PC-3 (cell line): ENCODE measurements around the gene ADAM19. TPM values are rescaled to one million over a fixed set of nuclear protein-coding genes. Genes with fewer than 3 reads are reported as not detected.

Source experiments
- ATAC-seq: fragments of 200-7000 bp; cut with Tn5 transposase; 2 replicates; pipeline ENCODE4 v1.9.1; 2020; ENCODE audit warnings: mild to moderate bottlenecking, moderate library complexity
- BruUV-seq: library from RNA; stranded (reverse); fragments of 400-500 nt; replicated peaks from 2 replicates; lab custom pipeline; 2021; lab: Mats Ljungman, UMichigan
- CTCF ChIA-PET: fragments of 300-600 bp; sonication (Branson Sonifier 250); formaldehyde crosslinking; loops from one replicate; lab custom pipeline; 2022; ENCODE audit warnings: antibody characterized with exemption; lab: Charles Lee
- POLR2A ChIA-PET: fragments of 300-600 bp; sonication (Branson Sonifier 250); formaldehyde crosslinking; loops from one replicate; lab custom pipeline; 2022; ENCODE audit warnings: antibody characterized with exemption; ENCODE audit not compliant: unreplicated experiment; lab: Charles Lee
- DNase-seq: peaks from one replicate; pipeline ENCODE4 v3.0.0-alpha.2; 2015
- H2AFZ ChIP-seq: fragments of 300-600 bp; sonication (generic); 2 replicates; pipeline ENCODE4 v1.6.0; 2016; ENCODE audit warnings: antibody characterized with exemption, low read length
- H3F3A ChIP-seq: fragments of 300-600 bp; sonication (generic); one replicate; pipeline ENCODE4 v1.6.0; 2017; ENCODE audit warnings: antibody characterized with exemption, low read length, control low read depth, mild to moderate bottlenecking; ENCODE audit not compliant: unreplicated experiment
- H3K27ac ChIP-seq: fragments of 300-600 bp; sonication (generic); 2 replicates; pipeline ENCODE4 v1.5.1; 2016; ENCODE audit warnings: mild to moderate bottlenecking, low read length
- H3K27me3 ChIP-seq: fragments of 300-600 bp; sonication (generic); 2 replicates; pipeline ENCODE4 v1.6.1; 2016; ENCODE audit warnings: low read length, mixed read lengths
- H3K36me3 ChIP-seq: fragments of 300-600 bp; sonication (generic); 2 replicates; pipeline ENCODE4 v1.6.1; 2016; ENCODE audit warnings: low read depth, mixed run types, low read length, mixed read lengths
- H3K4me1 ChIP-seq: fragments of 300-600 bp; sonication (generic); 2 replicates; pipeline ENCODE4 v1.5.1; 2016; ENCODE audit warnings: low read length; ENCODE audit not compliant: insufficient read depth
- H3K4me2 ChIP-seq: fragments of 300-600 bp; sonication (generic); 2 replicates; pipeline ENCODE4 v1.6.0; 2016; ENCODE audit warnings: low read length
- H3K4me3 ChIP-seq: fragments of 300-600 bp; sonication (generic); 2 replicates; pipeline ENCODE4 v1.5.1; 2016; ENCODE audit warnings: mild to moderate bottlenecking, low read length, mixed read lengths
- H3K79me2 ChIP-seq: fragments of 300-600 bp; sonication (generic); 2 replicates; pipeline ENCODE4 v1.6.1; 2017; ENCODE audit warnings: low read length, mixed read lengths
- H3K9ac ChIP-seq: fragments of 300-600 bp; sonication (generic); 2 replicates; pipeline ENCODE4 v1.6.0; 2016; ENCODE audit warnings: mild to moderate bottlenecking, low read length
- H3K9me2 ChIP-seq: fragments of 300-600 bp; sonication (generic); replicated peaks from 2 replicates; pipeline ENCODE4 v1.6.1; 2016; ENCODE audit warnings: mixed run types, low read length, mixed read lengths
- H3K9me3 ChIP-seq: fragments of 300-600 bp; sonication (generic); 2 replicates; pipeline ENCODE4 v1.6.1; 2016; ENCODE audit warnings: low read length, mixed read lengths
- H4K20me1 ChIP-seq: fragments of 300-600 bp; sonication (generic); 2 replicates; pipeline ENCODE4 v1.6.1; 2016; ENCODE audit warnings: low read length, mixed read lengths
- CTCF ChIP-seq: fragments of 300-600 bp; sonication (generic); conservative IDR thresholded peaks from 2 replicates; pipeline ENCODE4 v1.5.1; 2017; ENCODE audit warnings: antibody characterized with exemption, low read depth, mild to moderate bottlenecking, low read length
- EZH2 ChIP-seq: fragments of 300-600 bp; sonication (generic); IDR thresholded peaks from one replicate; pipeline ENCODE4 v1.6.1; 2017; ENCODE audit warnings: antibody characterized with exemption, mild to moderate bottlenecking, low read length; ENCODE audit not compliant: unreplicated experiment
- EZH2phosphoT487 ChIP-seq: fragments of 300-600 bp; sonication (generic); IDR thresholded peaks from 2 replicates; pipeline ENCODE4 v1.6.1; 2018; ENCODE audit warnings: mild to moderate bottlenecking, antibody characterized with exemption, low read length, borderline replicate concordance
- intact Hi-C: fragments of 100-400 bp; cut with micrococcal nuclease; formaldehyde crosslinking; loops from 2 replicates; pipeline ENCODE4 v1.9.0; 2023
- total RNA-seq: library from RNA; depleted of rRNA; stranded (reverse); fragments of >200 nt; gene quantifications from 2 replicates; pipeline ENCODE4 v1.2.3, GENCODE V29; 2014

ADAM19 gene
- total RNA-seq, 1 experiment from 2014 or later, result 115 TPM

DNA sequence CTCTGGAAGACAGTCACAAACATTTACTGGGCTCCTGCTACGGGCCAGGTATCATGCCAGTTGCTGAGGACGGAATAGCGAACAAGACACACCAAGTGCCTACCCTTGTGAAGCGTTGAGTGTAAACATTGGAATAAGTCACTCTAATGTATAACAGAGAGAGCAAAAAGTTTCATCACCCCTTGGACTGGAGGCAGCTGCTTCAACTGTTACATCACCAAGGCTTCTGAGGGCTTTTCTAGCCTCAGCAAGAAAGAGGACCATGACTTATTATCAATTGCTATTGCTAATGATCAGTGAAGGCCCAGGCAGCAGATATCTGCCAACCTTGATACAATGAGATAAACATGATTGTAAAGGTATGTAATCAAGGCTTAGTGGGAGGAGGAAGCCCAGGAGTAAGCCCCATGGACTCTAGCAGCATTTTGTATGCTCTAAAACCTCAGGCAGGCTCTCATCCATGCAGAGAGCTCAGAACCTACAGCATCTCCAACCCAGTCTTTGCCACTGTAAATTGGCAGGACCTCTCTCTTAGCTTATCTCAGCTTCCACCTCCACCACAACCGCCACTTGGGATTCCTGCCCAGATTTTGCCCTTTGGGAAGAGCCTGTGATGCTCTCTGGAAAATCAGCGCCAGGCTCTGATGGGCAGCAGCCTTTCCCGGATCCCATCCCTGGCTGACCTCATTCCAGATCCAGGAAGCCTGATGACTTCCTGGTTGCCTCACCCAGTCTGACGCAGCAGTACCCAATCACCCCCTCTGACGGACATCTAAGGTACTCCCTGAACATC, 54.5 kb downstream of the ADAM19 start:
- H4K20me1 ChIP-seq, result no peaks in the 10 kb centered on the region
- BruUV-seq, result no TSS peak
- intact Hi-C loops, result no loop called here
- H3K27me3 ChIP-seq, result no peaks in the 10 kb centered on the region
- CTCF ChIA-PET, result no interaction called here
- ATAC-seq, result no peak
- no peak overlapping the region for H3K4me2 ChIP-seq
- peaks cover 24% of the 10 kb centered on the region; the same call in 1 of the 2 replicates for H3K79me2 ChIP-seq
- H3K9me3 ChIP-seq, result no peaks in the 10 kb centered on the region
- peaks cover 68% of the 10 kb centered on the region for H3K36me3 ChIP-seq
- peaks cover 18% of the 10 kb centered on the region for H3K4me1 ChIP-seq
- no peak overlapping the region for H2AFZ ChIP-seq
- no peaks in the 10 kb centered on the region for H3K9me2 ChIP-seq
- no peak overlapping the region for H3K27ac ChIP-seq
- no peak overlapping the region for H3K4me3 ChIP-seq
- POLR2A ChIA-PET, result no interaction called here
- no peak for DNase-seq
- no peak overlapping the region for H3K9ac ChIP-seq
- TF ChIP-seq EZH2phosphoT487, result no peak
- TF ChIP-seq CTCF, result no peak
- TF ChIP-seq EZH2, result no peak
- no peaks in the 10 kb centered on the region for H3F3A ChIP-seq

- CTCF ChIA-PET, result no interaction called here
- no peak for ATAC-seq
- Histone ChIP-seq H3K4me2 (no peak overlapping the region), H3K4me3 (no peak overlapping the region), H3K27me3 (no peaks in the 10 kb centered on the region), H3K27ac (no peak overlapping the region), H3K36me3 (peaks cover 74% of the 10 kb centered on the region), H3K4me1 (peaks cover 24% of the 10 kb centered on the region), H4K20me1 (no peaks in the 10 kb centered on the region), H3K9me2 (no peaks in the 10 kb centered on the region), H2AFZ (no peak overlapping the region), H3K9ac (no peak overlapping the region), H3K9me3 (no peaks in the 10 kb centered on the region), H3K79me2 (peaks cover 26% of the 10 kb centered on the region; the same call in 1 of the 2 replicates), H3F3A (no peaks in the 10 kb centered on the region)
- POLR2A ChIA-PET, result interaction anchor here (0.5 kb wide), 1 partner anchor 135 kb away, joined by 4 read pairs; no protein-coding TSS in a partner anchor
- no peak for DNase-seq
- BruUV-seq, result no TSS peak
- TF ChIP-seq EZH2, result no peak
- TF ChIP-seq CTCF, result no peak
- TF ChIP-seq EZH2phosphoT487, result no peak
- intact Hi-C loops, result no loop called here
These were observed 55.9 kb downstream of the ADAM19 start for GRCh38 chr5:157519579-157520253.

GRCh38 chr5:157518963-157519362, 56.6 kb downstream of the ADAM19 start:
- no peaks in the 10 kb centered on the region for H3K9me2 ChIP-seq
- peaks cover 24% of the 10 kb centered on the region for H3K4me1 ChIP-seq
- no peak overlapping the region for H3K4me2 ChIP-seq
- POLR2A ChIA-PET, result no interaction called here
- DNase-seq (no peak), ATAC-seq (no peak)
- CTCF ChIA-PET, result no interaction called here
- no peak overlapping the region for H2AFZ ChIP-seq
- H3K79me2 ChIP-seq, result peaks cover 20% of the 10 kb centered on the region; the same call in 1 of the 2 replicates
- no peak overlapping the region for H3K27ac ChIP-seq
- TF ChIP-seq EZH2 (no peak), EZH2phosphoT487 (no peak), CTCF (no peak)
- H3K9me3 ChIP-seq, result no peaks in the 10 kb centered on the region
- no peaks in the 10 kb centered on the region for H3F3A ChIP-seq
- no peaks in the 10 kb centered on the region for H4K20me1 ChIP-seq
- no peak overlapping the region for H3K9ac ChIP-seq
- no peak overlapping the region for H3K4me3 ChIP-seq
- BruUV-seq, result no TSS peak
- H3K36me3 ChIP-seq, result peaks cover 72% of the 10 kb centered on the region
- intact Hi-C loops, result no loop called here
- no peaks in the 10 kb centered on the region for H3K27me3 ChIP-seq
